Measurements from ENCODE around the gene KCNA4. TPM values are rescaled to one million over a fixed set of nuclear protein-coding genes. Genes with fewer than 3 reads are reported as not detected.
"Not testable (repeated sequence)": the region's sequence is repeated elsewhere in the genome, so short reads cannot be mapped to it uniquely, and the experiment has no call there.

KCNA4 gene
- total RNA-seq (1 to 10 TPM in 3 of 4 donors, under 1 TPM in 1; 0.45 to 2.0 (median 1.6) TPM), polyA plus RNA-seq (0.59 TPM)
- long read RNA-seq, donor 1, full-length matches to known transcripts, result 2 of 2 reads
- long read RNA-seq, donor 1, partial matches to known transcripts, result 0 of 2 reads
- long read RNA-seq, donor 1, other reads (novel, unspliced or antisense), result 0 of 2 reads
- long read RNA-seq, donor 2, full-length matches to known transcripts, result 2 of 2 reads
- long read RNA-seq, donor 2, partial matches to known transcripts, result 0 of 2 reads
- long read RNA-seq, donor 2, other reads (novel, unspliced or antisense), result 0 of 2 reads
- long read RNA-seq, donor 3, result 0 reads
- long read RNA-seq, donor 4, result 0 reads

DNA sequence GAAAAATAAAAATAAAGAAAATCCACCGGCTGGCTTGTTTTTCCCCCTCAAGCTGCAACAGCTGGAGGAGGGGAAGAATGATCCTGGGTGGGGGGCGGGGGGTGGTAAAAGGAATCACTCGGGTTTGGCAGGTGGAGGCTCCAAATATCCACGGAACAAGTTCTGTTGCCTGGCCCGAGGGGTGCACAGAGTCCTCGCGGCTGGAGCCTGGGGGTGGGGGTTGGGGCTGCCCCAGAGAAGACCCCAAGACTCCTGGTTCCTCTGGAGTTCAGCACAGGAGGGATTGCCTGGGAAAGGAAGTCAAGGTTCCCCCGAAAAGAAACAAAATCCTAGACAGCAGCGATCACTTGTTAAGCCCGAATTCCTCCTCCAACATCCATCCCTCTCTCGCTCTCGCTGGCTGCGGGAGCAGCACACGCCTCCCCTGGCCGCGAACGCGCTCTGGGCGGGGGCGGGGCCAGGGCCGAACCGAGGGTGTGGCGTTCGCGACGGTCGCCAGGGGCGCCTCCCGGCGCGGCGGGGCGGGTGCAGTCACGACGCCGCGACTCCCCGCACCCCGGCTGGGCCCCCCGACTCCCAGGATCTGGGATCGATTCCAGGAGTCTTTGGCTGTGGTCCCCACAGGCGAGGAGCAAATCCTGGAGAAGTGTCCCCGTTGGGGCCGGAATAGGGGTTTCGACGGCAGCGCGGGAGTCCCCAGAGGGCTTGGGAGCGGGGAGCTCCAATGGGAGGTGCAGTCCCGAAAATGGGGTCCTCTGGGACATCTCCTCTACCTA is at the start of gene KCNA4:
KCNA4 (minus strand) TSS at position 443 of the 776 bp plus-strand sequence. CDS start 4,352 bp downstream, outside the sequence.
- Histone ChIP-seq H3K27me3 (ENCODE audit: control insufficient read depth, insufficient read depth) (no peaks in the 10 kb centered on the region), H3K4me3 (ENCODE audit: low read length) (peak within 1 kb of the TSS; percentile 49), H3K9me3 (ENCODE audit: control insufficient read depth, low read length) (no peaks in the 10 kb centered on the region), H3K4me1 (ENCODE audit: control insufficient read depth, insufficient read depth, low read length) (no peaks in the 10 kb centered on the region), H3K27ac (ENCODE audit: low read length) (no peak within 1 kb of the TSS)
- DNase-seq (peak; percentile 39 to 74 (median 67)), ATAC-seq (peak; percentile 93 to 94)
- WGBS, result 1% methylated on average over 50 of the region's 50 CpGs
- intact Hi-C loops (cut with DNase I), result no loop called here

DNA sequence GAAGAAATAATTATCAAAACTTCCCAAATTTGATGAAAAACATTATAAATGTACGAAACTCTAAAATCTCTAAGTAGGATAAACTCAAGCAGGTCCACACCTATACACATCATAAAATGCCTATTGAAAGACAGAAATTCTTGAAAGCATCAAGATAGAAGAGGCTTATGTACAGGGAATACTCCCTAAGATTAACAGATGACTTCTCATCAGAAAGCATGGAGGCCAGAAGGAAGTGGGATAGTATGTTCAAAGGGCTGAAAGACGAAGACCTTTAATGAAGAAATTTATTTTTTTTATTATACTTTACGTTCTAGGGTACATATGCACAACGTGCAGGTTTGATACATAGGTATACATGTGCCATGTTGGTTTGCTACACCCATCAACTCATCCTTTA is 45.3 kb upstream of the KCNA4 start:
- H3K27ac ChIP-seq (ENCODE audit: low read length), result no peak overlapping the region
- ATAC-seq, result no peak
- no peak for DNase-seq
- no peaks in the 10 kb centered on the region for H3K9me3 ChIP-seq (ENCODE audit: control insufficient read depth, low read length)
- intact Hi-C loops (cut with DNase I), result no loop called here
- no peaks in the 10 kb centered on the region for H3K27me3 ChIP-seq (ENCODE audit: control insufficient read depth, insufficient read depth)
- 67% methylated on average over 4 of the region's 4 CpGs for WGBS
- no peak overlapping the region for H3K4me3 ChIP-seq (ENCODE audit: low read length)
- H3K4me1 ChIP-seq (ENCODE audit: control insufficient read depth, insufficient read depth, low read length), result no peaks in the 10 kb centered on the region

DNA sequence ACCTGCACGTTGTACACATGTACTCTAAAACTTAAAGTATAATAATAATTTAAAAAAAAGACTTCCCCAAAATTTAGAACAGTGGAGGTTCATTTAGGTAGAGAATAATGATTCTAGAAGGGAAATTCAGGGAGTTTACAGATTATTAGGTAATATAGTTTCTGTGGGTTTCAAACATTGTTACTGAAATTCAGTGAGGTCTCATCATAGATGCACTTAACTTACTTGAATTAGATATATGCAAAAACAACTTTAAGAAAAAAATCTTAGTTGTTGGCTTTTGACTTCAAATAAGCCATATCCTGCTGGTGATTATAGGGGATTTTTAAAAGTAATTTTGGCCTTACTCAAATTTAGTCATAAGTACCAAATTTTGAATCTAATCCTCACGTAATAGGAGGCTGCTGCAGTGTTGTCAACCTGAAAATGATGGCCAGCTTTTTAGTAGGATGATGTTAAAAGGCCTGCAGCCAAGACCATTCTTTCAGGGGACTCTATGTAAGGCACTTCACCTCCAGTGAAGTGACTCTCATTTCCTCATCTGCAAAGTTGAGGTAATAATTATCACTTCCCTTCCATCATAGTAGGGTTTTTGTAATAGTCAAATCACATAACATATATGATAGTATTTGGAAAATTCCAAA is 42.5 kb upstream of the KCNA4 start:
- intact Hi-C loops (cut with DNase I), result no loop called here
- H3K4me3 ChIP-seq (ENCODE audit: low read length), result no peak overlapping the region
- no peak for ATAC-seq
- WGBS, result 83% methylated on average over 2 of the region's 2 CpGs
- no peaks in the 10 kb centered on the region for H3K27me3 ChIP-seq (ENCODE audit: control insufficient read depth, insufficient read depth)
- H3K27ac ChIP-seq (ENCODE audit: low read length), result no peak overlapping the region
- H3K4me1 ChIP-seq (ENCODE audit: control insufficient read depth, insufficient read depth, low read length), result no peaks in the 10 kb centered on the region
- no peak for DNase-seq
- H3K9me3 ChIP-seq (ENCODE audit: control insufficient read depth, low read length), result no peaks in the 10 kb centered on the region

DNA sequence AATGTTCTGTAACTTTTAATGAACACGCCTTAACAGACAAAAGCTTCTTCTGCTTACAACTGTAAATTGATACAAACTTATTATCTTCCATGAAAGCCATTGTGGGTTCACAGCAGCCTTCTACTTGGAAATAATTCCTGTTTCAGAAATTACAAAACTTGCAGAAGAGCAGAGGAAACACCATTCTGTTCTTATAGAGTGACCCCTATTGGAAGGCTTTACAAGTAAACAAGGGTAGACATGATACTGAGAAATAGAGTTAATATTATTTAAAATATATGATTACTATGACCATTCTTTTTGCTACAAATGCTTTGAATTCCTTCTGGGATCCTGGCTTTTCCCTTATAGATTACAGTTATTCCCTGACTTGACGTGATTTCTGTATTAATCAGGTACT is 32.4 kb upstream of the KCNA4 start:
- Histone ChIP-seq H3K4me1 (ENCODE audit: control insufficient read depth, insufficient read depth, low read length) (no peaks in the 10 kb centered on the region), H3K27me3 (ENCODE audit: control insufficient read depth, insufficient read depth) (no peaks in the 10 kb centered on the region), H3K9me3 (ENCODE audit: control insufficient read depth, low read length) (no peaks in the 10 kb centered on the region), H3K4me3 (ENCODE audit: low read length) (no peak overlapping the region), H3K27ac (ENCODE audit: low read length) (no peak overlapping the region)
- WGBS, result 35% methylated on average over 2 of the region's 2 CpGs
- intact Hi-C loops (cut with DNase I), result no loop called here
- ATAC-seq (no peak), DNase-seq (no peak)

DNA sequence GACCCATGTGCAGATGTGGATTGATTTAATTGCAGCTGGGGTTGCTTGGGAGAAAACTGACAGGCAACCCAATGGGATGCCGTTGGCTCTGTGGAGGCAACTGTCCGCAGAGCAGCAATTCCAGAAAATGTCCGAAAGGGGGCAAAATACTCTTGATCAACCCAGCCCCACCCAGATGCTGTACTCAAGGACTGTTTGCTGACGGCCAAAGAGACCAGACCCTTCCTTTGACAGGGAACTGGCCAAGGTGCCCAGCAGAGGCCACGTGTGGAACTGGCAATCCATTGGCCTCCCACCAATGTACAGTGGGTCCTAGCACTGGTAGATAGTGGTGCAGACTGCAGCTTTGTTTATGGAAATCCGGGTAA is 29.7 kb upstream of the KCNA4 start:
- DNase-seq, result no peak
- no peak overlapping the region for H3K27ac ChIP-seq (ENCODE audit: low read length)
- intact Hi-C loops (cut with DNase I), result no loop called here

DNA sequence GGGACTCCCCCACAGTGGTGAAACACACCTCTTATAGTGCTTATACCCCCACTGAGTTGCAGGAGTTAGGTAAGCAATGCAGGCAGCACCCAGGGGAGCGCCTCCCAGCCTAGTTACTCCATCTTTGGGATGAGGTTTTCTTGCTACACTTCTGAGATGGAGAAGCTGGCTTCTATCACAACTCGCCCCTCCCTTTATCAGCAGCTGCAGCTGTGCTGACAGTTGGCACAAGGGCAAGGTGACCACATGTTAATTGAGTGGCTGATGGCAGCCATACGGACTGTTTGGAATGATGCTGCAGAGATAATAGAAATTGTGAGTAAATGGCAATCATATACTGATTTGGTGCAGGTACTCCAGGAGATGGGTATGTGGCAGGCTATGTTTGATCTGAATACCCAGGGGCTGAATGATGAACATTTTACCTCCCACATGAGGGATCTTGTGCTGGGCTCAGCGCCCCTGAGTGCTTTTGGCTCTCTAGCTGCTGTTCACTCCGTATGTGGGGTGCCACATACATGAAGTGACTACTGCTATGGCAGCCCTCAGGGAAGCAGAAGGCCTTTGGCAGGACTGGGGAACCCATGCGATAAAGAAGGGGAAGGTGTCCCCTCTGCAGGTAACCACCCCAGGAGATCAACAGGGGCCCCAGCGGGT is 29.2 kb upstream of the KCNA4 start:
- ATAC-seq (no peak), DNase-seq (peak in 1 of 3 donors; percentile 24)
- H3K4me1 ChIP-seq (ENCODE audit: control insufficient read depth, insufficient read depth, low read length), result no peaks in the 10 kb centered on the region
- H3K9me3 ChIP-seq (ENCODE audit: control insufficient read depth, low read length), result no peaks in the 10 kb centered on the region
- intact Hi-C loops (cut with DNase I), result no loop called here
- H3K27me3 ChIP-seq (ENCODE audit: control insufficient read depth, insufficient read depth), result no peaks in the 10 kb centered on the region
- H3K27ac ChIP-seq (ENCODE audit: low read length), result no peak overlapping the region
- 48% methylated on average over 7 of the region's 7 CpGs for WGBS
- H3K4me3 ChIP-seq (ENCODE audit: low read length), result no peak overlapping the region

More for the DNA sequence above, 29.7 kb upstream of the KCNA4 start:
- no peak overlapping the region for H3K4me3 ChIP-seq (ENCODE audit: low read length)
- no peaks in the 10 kb centered on the region for H3K4me1 ChIP-seq (ENCODE audit: control insufficient read depth, insufficient read depth, low read length)
- WGBS, result 60% methylated on average over 6 of the region's 6 CpGs
- H3K9me3 ChIP-seq (ENCODE audit: control insufficient read depth, low read length), result no peaks in the 10 kb centered on the region
- H3K27me3 ChIP-seq (ENCODE audit: control insufficient read depth, insufficient read depth), result no peaks in the 10 kb centered on the region
- ATAC-seq, result no peak

DNA sequence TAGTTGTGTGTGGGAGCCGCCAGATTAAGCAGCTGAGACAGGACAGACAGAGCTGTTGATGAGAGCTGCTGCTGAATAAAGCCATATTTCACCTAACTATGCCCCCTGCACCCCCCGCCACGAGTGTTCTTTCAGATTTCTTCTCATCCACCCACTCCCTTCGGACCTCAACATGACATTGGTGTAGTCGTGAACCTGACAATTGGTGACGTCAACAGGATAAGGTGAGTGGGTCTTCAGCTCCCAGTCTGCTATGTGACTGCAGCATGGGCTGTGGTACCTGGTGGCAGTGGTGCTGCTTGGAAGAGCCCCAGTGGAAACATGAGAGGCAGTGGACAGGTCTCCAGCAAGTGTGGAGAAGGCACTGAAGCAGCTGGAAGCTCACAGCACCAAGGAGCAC is 28.3 kb upstream of the KCNA4 start:
- peak in 1 of 2 donors; percentile 26 for ATAC-seq

DNA sequence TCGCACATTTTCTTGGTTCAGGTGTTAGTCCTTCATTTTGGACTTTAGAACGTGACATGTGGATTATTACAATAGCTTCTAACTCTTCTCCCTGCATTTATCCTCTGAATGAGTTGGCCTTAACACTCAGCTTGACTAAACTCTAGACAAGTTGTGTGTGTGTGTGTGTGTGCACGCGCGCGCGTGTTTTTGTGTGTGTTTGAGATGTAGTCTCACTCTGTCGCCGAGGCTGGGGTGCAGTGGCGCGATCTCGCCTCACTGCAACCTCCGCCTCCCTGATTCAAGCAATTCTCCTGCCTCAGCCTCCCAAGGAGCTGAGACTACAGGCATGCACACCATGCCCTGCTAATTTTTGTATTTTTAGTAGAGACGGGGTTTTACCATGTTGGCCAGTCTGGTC is 24.3 kb upstream of the KCNA4 start:
- Histone ChIP-seq H3K4me3 (ENCODE audit: low read length) (no peak overlapping the region), H3K9me3 (ENCODE audit: control insufficient read depth, low read length) (no peaks in the 10 kb centered on the region), H3K27me3 (ENCODE audit: control insufficient read depth, insufficient read depth) (no peaks in the 10 kb centered on the region), H3K27ac (ENCODE audit: low read length) (no peak overlapping the region), H3K4me1 (ENCODE audit: control insufficient read depth, insufficient read depth, low read length) (no peaks in the 10 kb centered on the region)
- ATAC-seq (no peak), DNase-seq (no peak)
- 93% methylated on average over 14 of the region's 14 CpGs for WGBS
- intact Hi-C loops (cut with DNase I), result no loop called here

More for the DNA sequence above, 28.3 kb upstream of the KCNA4 start:
- no peaks in the 10 kb centered on the region for H3K4me1 ChIP-seq (ENCODE audit: control insufficient read depth, insufficient read depth, low read length)
- intact Hi-C loops (cut with DNase I), result no loop called here
- H3K4me3 ChIP-seq (ENCODE audit: low read length), result no peak overlapping the region
- H3K27me3 ChIP-seq (ENCODE audit: control insufficient read depth, insufficient read depth), result no peaks in the 10 kb centered on the region
- DNase-seq, result no peak
- WGBS, result 41% methylated on average over 6 of the region's 6 CpGs
- no peaks in the 10 kb centered on the region for H3K9me3 ChIP-seq (ENCODE audit: control insufficient read depth, low read length)
- no peak overlapping the region for H3K27ac ChIP-seq (ENCODE audit: low read length)

DNA sequence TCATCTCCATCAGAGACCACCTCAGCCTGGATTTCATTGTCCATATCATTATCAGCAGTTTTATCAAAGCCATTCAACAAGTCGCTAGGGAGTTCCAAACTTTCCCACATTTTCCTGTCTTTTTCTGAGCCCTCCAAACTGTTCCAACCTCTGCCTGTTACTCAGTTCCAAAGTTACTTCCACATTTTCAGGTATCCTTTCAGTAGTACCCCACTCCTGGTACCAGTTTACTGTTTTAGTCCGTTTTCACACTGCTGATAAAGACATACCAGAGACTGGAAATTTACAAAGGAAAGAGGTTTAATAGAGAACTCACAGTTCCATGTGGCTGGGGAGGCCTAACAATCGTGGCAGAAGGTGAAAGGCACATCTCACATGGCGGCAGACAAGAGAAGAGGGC is 17.9 kb upstream of the KCNA4 start:
- DNase-seq; intact Hi-C loops (cut with DNase I); ATAC-seq; H3K27me3 ChIP-seq (ENCODE audit: control insufficient read depth, insufficient read depth); H3K9me3 ChIP-seq (ENCODE audit: control insufficient read depth, low read length); H3K27ac ChIP-seq (ENCODE audit: low read length); H3K4me1 ChIP-seq (ENCODE audit: control insufficient read depth, insufficient read depth, low read length); H3K4me3 ChIP-seq (ENCODE audit: low read length): not testable (repeated sequence)
- WGBS, result 70% methylated on average over 4 of the region's 4 CpGs

DNA sequence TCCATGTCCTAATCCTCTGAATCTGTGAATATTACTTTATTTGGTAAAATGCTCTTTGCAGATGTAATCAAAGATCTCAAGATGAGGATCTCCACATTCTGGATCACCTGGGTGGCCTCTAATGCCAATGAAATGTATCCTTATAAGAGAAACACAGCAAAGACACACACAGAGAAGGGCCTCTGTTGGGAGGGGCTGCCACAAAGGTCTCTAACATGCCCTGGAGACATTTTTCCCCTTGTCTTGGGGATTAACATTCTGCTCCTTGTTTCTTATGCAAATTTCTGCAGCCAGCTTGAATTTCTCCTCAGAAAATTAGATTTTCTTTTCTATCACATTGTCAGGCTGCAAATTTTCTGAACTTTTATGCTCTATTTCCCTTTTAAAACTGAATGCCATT is 17.3 kb upstream of the KCNA4 start:
- H3K27ac ChIP-seq (ENCODE audit: low read length); H3K9me3 ChIP-seq (ENCODE audit: control insufficient read depth, low read length); ATAC-seq; H3K27me3 ChIP-seq (ENCODE audit: control insufficient read depth, insufficient read depth); intact Hi-C loops (cut with DNase I); H3K4me3 ChIP-seq (ENCODE audit: low read length); DNase-seq; H3K4me1 ChIP-seq (ENCODE audit: control insufficient read depth, insufficient read depth, low read length): not testable (repeated sequence)

Data from right cardiac atrium (tissue), 5 donors.